ENCODE results near the gene EHD2. TPM values are rescaled to one million over a fixed set of nuclear protein-coding genes. Genes with fewer than 3 reads are reported as not detected.

The EHD2 gene, protein sequence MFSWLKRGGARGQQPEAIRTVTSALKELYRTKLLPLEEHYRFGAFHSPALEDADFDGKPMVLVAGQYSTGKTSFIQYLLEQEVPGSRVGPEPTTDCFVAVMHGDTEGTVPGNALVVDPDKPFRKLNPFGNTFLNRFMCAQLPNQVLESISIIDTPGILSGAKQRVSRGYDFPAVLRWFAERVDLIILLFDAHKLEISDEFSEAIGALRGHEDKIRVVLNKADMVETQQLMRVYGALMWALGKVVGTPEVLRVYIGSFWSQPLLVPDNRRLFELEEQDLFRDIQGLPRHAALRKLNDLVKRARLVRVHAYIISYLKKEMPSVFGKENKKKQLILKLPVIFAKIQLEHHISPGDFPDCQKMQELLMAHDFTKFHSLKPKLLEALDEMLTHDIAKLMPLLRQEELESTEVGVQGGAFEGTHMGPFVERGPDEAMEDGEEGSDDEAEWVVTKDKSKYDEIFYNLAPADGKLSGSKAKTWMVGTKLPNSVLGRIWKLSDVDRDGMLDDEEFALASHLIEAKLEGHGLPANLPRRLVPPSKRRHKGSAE
- total RNA-seq (2022; extraction: Qiagen RNA extraction; ENCODE audit: low read depth), result 124 to 157 TPM (median 150 TPM) in 5 replicates

DNA sequence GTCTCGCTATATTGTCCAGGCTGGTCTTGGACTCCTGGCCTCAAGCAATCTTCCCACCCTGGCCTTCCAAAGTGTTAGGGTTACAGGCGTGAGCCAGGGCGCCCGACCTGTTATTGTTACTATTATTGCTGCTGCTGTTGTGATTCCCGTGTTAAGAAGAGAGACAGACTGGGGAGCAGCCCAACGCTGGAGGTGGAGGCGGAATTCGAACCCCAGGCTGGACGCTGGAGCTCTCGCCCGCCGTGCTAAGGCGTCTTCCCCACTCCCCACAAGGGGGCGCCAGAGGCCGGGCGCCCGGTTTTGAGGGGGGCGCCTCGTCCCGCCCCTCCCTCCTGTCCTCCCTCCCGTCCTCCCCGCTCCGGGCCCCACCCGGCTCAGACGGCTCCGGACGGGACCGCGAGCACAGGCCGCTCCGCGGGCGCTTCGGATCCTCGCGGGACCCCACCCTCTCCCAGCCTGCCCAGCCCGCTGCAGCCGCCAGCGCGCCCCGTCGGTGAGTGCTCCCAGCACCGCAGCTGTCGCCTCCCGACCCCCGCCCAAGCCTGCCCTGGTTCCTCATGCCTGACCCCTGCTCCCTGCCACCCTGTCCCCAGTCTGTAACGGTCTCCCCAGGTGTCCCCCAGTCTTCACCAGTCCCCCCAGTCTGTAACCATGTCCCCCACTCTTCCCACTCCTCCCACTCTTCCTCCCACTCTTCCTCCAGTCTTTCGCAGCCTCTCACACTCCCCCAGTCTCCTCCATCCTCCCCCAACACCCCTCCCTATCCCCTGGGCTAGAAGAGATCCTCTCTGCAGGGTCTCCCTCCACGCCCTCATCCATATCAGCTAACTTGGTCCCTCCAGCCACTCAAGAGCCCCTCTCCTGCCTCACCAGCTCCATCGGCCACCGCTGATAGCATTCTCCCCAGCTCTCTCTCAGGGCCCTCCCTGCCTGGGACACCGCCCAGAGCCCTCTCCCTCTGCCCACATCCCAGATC, at the start of gene EHD2:
TSS of gene EHD2 (plus strand) at position 377 of the 976 bp plus-strand sequence. CDS start 3,191 bp downstream, outside the sequence.

GRCh38 chr19:47745010-47745901, 32.0 kb downstream of the EHD2 start, which contains the start of gene NOP53:
Gene NOP53, plus strand, starts transcription at chr19:47745546. Its CDS starts 14 bp downstream, at chr19:47745560.

GRCh38 chr19:47778049-47778953, 65.1 kb downstream of the EHD2 start, which contains the start of gene SELENOW:
Gene SELENOW, plus strand, starts transcription at chr19:47778703. Its CDS starts 83 bp downstream, at chr19:47778786.

Other genes with a start within 250 kb of the EHD2 start
- 0.36 to 1.5 TPM (median 0.42 TPM) in 5 replicates for gene SLC8A2, start 241.5 kb upstream of the EHD2 start, total RNA-seq (2022; extraction: Qiagen RNA extraction; ENCODE audit: low read depth)
- gene KPTN, start 229.2 kb upstream of the EHD2 start, total RNA-seq (2022; extraction: Qiagen RNA extraction; ENCODE audit: low read depth), result 14.1 to 23.7 TPM (median 22.9 TPM) in 5 replicates
- 86.8 to 111 TPM (median 94.3 TPM) in 5 replicates for gene NAPA, start 198.4 kb upstream of the EHD2 start, total RNA-seq (2022; extraction: Qiagen RNA extraction; ENCODE audit: low read depth)
- not detected in 5 replicates for gene ZNF541, start 140.3 kb upstream of the EHD2 start, total RNA-seq (2022; extraction: Qiagen RNA extraction; ENCODE audit: low read depth)
- gene BICRA, start 104.3 kb upstream of the EHD2 start, total RNA-seq (2022; extraction: Qiagen RNA extraction; ENCODE audit: low read depth), result 11.8 to 15.0 TPM (median 13.9 TPM) in 5 replicates
- gene NOP53, start 32.1 kb downstream of the EHD2 start, total RNA-seq (2022; extraction: Qiagen RNA extraction; ENCODE audit: low read depth), result 227 to 278 TPM (median 248 TPM) in 5 replicates
- 108 to 168 TPM (median 159 TPM) in 5 replicates for gene SELENOW, start 65.3 kb downstream of the EHD2 start, total RNA-seq (2022; extraction: Qiagen RNA extraction; ENCODE audit: low read depth)
- gene TPRX1, start 91.1 kb downstream of the EHD2 start, total RNA-seq (2022; extraction: Qiagen RNA extraction; ENCODE audit: low read depth), result not detected in 5 replicates
- not detected in 5 replicates for gene CRX, start 108.5 kb downstream of the EHD2 start, total RNA-seq (2022; extraction: Qiagen RNA extraction; ENCODE audit: low read depth)
- not detected in 5 replicates for gene TPRX2, start 145.8 kb downstream of the EHD2 start, total RNA-seq (2022; extraction: Qiagen RNA extraction; ENCODE audit: low read depth)
- not detected in 5 replicates for gene SULT2A1, start 172.9 kb downstream of the EHD2 start, total RNA-seq (2022; extraction: Qiagen RNA extraction; ENCODE audit: low read depth)

Data from A549 treated with GW870086 at 1 μM for 4 hours (cell line).